ENCODE measurements around the gene SLC1A3. TPM values are rescaled to one million over a fixed set of nuclear protein-coding genes. Genes with fewer than 3 reads are reported as not detected.
"Not testable (repeated sequence)": the region's sequence is repeated elsewhere in the genome, so short reads cannot be mapped to it uniquely, and the experiment has no call there.

The SLC1A3 gene
- total RNA-seq, 1 experiment from 2014 or later: 28.9 TPM

DNA sequence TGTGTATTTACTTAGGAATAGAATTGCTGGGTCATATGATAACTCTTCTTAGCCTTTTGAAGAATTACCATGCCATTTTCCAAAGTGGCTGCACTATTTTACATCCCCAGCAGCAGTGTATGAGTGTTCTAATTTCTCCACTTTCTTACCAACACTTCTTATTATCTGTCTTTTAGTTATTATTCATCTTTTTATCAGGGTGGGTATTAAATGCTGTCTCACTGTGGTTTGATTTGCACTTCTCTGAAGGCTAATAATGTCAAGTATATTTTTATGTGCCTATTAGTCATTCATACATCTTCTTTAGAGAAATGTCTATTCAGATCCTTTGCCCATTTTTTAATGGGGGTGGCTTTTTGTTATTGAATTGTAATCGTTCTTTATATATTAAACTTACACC, 36.8 kb downstream of the SLC1A3 start:
- Histone ChIP-seq H3K27ac (ENCODE audit: low read depth, low read length, poor library complexity, severe bottlenecking) (no peak overlapping the region), H3K4me3 (ENCODE audit: low read depth, low read length, poor library complexity, severe bottlenecking) (no peak overlapping the region), H3K4me1 (ENCODE audit: insufficient read depth, low read length, poor library complexity, severe bottlenecking) (peaks cover 8% of the 10 kb centered on the region), H3K27me3 (replicated peaks; ENCODE audit: insufficient read depth, low read depth, low read length, poor library complexity) (no peaks in the 10 kb centered on the region), H3K36me3 (ENCODE audit: insufficient read depth, low read length, poor library complexity, severe bottlenecking) (no peaks in the 10 kb centered on the region), H3K9me3 (ENCODE audit: low read depth, low read length, poor library complexity, severe bottlenecking) (no peaks in the 10 kb centered on the region)
- DNase-seq (ENCODE audit: low spot score): no peak
- TF ChIP-seq, protein P1, sequence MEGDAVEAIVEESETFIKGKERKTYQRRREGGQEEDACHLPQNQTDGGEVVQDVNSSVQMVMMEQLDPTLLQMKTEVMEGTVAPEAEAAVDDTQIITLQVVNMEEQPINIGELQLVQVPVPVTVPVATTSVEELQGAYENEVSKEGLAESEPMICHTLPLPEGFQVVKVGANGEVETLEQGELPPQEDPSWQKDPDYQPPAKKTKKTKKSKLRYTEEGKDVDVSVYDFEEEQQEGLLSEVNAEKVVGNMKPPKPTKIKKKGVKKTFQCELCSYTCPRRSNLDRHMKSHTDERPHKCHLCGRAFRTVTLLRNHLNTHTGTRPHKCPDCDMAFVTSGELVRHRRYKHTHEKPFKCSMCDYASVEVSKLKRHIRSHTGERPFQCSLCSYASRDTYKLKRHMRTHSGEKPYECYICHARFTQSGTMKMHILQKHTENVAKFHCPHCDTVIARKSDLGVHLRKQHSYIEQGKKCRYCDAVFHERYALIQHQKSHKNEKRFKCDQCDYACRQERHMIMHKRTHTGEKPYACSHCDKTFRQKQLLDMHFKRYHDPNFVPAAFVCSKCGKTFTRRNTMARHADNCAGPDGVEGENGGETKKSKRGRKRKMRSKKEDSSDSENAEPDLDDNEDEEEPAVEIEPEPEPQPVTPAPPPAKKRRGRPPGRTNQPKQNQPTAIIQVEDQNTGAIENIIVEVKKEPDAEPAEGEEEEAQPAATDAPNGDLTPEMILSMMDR (conservative IDR thresholded peaks at IDR 0.05; ENCODE audit: low read depth, low read length): no peak
- TF ChIP-seq EZH2 (IDR thresholded peaks at IDR 0.05; ENCODE audit: borderline replicate concordance, low read depth, low read length, poor library complexity, severe bottlenecking): no peak
- CTCF ChIA-PET: no interaction called here
- BruUV-seq (replicated peaks): no TSS peak
- intact Hi-C loops (cut with micrococcal nuclease; ENCODE audit: unreplicated experiment): no loop called here
- POLR2A ChIA-PET (ENCODE audit: low non-redundant PET): no interaction called here

DNA sequence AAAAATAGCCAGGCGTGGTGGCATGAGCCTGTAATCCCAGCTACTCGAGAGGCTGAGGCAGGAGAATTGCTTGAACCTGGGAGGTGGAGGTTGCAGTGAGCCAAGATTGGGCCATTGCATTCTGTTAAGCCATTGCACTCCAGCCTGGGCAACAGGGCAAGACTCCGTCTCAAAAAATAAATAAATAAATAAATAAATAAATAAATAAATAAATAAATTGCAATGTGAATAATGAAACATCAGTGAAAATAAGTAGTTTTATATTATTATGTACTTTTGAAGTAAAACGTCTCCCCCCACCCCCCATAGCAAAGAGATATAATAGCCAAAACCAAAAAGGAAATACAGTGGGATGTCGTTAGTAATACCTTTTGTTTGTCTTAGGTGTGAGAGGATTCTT, 37.4 kb downstream of the SLC1A3 start:
- H3K27me3 ChIP-seq (replicated peaks; ENCODE audit: insufficient read depth, low read depth, low read length, poor library complexity); H3K9me3 ChIP-seq (ENCODE audit: low read depth, low read length, poor library complexity, severe bottlenecking); CTCF ChIA-PET; DNase-seq (ENCODE audit: low spot score); BruUV-seq (replicated peaks); H3K4me1 ChIP-seq (ENCODE audit: insufficient read depth, low read length, poor library complexity, severe bottlenecking); intact Hi-C loops (cut with micrococcal nuclease; ENCODE audit: unreplicated experiment); H3K36me3 ChIP-seq (ENCODE audit: insufficient read depth, low read length, poor library complexity, severe bottlenecking); POLR2A ChIA-PET (ENCODE audit: low non-redundant PET); H3K4me3 ChIP-seq (ENCODE audit: low read depth, low read length, poor library complexity, severe bottlenecking); H3K27ac ChIP-seq (ENCODE audit: low read depth, low read length, poor library complexity, severe bottlenecking): not testable (repeated sequence)

DNA sequence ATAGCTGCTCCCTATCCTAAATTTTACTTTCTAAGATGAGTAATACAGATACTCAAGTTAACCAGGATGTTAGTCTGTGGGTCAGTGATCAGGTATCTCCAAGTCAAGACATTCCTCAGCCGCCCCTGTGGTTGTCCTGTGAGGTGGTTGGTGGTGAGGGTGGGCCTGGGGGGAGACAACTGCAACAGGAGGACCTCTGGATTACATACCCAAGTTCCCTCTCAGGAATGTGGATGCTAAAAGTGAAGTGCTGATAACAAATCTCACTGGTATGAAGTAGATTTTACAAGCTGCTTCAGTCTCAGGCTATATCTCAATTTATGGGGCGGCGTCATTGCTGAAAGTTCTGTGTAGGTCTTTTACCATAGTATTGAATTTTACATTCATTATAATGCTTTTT, 38.3 kb downstream of the SLC1A3 start:
- Histone ChIP-seq H3K27me3 (replicated peaks; ENCODE audit: insufficient read depth, low read depth, low read length, poor library complexity) (no peaks in the 10 kb centered on the region), H3K27ac (ENCODE audit: low read depth, low read length, poor library complexity, severe bottlenecking) (no peak overlapping the region), H3K4me3 (ENCODE audit: low read depth, low read length, poor library complexity, severe bottlenecking) (no peak overlapping the region), H3K4me1 (ENCODE audit: insufficient read depth, low read length, poor library complexity, severe bottlenecking) (peaks cover 8% of the 10 kb centered on the region), H3K36me3 (ENCODE audit: insufficient read depth, low read length, poor library complexity, severe bottlenecking) (no peaks in the 10 kb centered on the region), H3K9me3 (ENCODE audit: low read depth, low read length, poor library complexity, severe bottlenecking) (no peaks in the 10 kb centered on the region)
- no TSS peak for BruUV-seq (replicated peaks)
- no peak for DNase-seq (ENCODE audit: low spot score)
- CTCF ChIA-PET: no interaction called here
- TF ChIP-seq, protein P1 (conservative IDR thresholded peaks at IDR 0.05; ENCODE audit: low read depth, low read length): no peak
- TF ChIP-seq EZH2 (IDR thresholded peaks at IDR 0.05; ENCODE audit: borderline replicate concordance, low read depth, low read length, poor library complexity, severe bottlenecking): no peak
- intact Hi-C loops (cut with micrococcal nuclease; ENCODE audit: unreplicated experiment): no loop called here
- POLR2A ChIA-PET (ENCODE audit: low non-redundant PET): no interaction called here

DNA sequence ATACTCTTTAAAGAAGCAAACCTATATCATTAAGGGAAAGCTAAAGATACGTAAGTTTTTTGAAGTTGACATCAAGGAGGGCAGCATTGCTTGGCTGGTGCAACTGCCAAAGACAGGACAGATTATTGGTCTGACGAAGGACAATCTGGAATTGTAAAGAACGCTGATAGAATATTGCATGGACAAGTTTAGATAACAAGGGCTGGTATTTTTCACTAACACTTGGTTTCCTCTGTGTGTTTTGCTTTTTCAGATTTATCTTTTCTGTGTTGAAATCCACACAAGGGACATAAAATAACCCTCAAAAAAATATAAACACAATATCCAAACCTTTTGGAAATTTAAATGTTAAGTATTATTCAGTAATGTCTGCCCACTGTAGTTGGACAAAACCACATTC, 39.7 kb downstream of the SLC1A3 start:
- intact Hi-C loops (cut with micrococcal nuclease; ENCODE audit: unreplicated experiment): no loop called here
- POLR2A ChIA-PET (ENCODE audit: low non-redundant PET): no interaction called here
- H3K36me3 ChIP-seq (ENCODE audit: insufficient read depth, low read length, poor library complexity, severe bottlenecking): no peaks in the 10 kb centered on the region
- no peaks in the 10 kb centered on the region for H3K27me3 ChIP-seq (replicated peaks; ENCODE audit: insufficient read depth, low read depth, low read length, poor library complexity)
- H3K9me3 ChIP-seq (ENCODE audit: low read depth, low read length, poor library complexity, severe bottlenecking): no peaks in the 10 kb centered on the region
- CTCF ChIA-PET: no interaction called here
- no peak overlapping the region for H3K27ac ChIP-seq (ENCODE audit: low read depth, low read length, poor library complexity, severe bottlenecking)
- BruUV-seq (replicated peaks): no TSS peak
- TF ChIP-seq EZH2 (IDR thresholded peaks at IDR 0.05; ENCODE audit: borderline replicate concordance, low read depth, low read length, poor library complexity, severe bottlenecking): no peak
- TF ChIP-seq, protein P1 (conservative IDR thresholded peaks at IDR 0.05; ENCODE audit: low read depth, low read length): no peak
- peaks cover 4% of the 10 kb centered on the region for H3K4me1 ChIP-seq (ENCODE audit: insufficient read depth, low read length, poor library complexity, severe bottlenecking)
- H3K4me3 ChIP-seq (ENCODE audit: low read depth, low read length, poor library complexity, severe bottlenecking): no peak overlapping the region
- DNase-seq (ENCODE audit: low spot score): no peak

Measured in A673 (cell line).